Thoracic aorta (tissue), 2 donors: ENCODE data around the gene TMEM191C. TPM values are rescaled to one million over a fixed set of nuclear protein-coding genes. Genes with fewer than 3 reads are reported as not detected.
A peak's percentile ranks its signal among the peaks of the same experiment; 100 is the strongest.
"Not testable (repeated sequence)": the region's sequence is repeated elsewhere in the genome, so short reads cannot be mapped to it uniquely, and the experiment has no call there.

Experiments used
- ATAC-seq: fragments of 150-250 bp; one replicate; pipeline ENCODE4 v1.8.0; 2017; ENCODE audit warnings: low read depth; ENCODE audit not compliant: insufficient number of reproducible peaks, low FRiP score
- DNase-seq: peaks from one replicate; pipeline ENCODE4 v3.0.0-alpha.2; 2020; ENCODE audit warnings: low spot score
- H3K27ac ChIP-seq, 2 donors: fragments of 200-600 bp; sonication (generic); 1 replicate in 1 of 2; 2 replicates in 1 of 2; pipeline ENCODE4 v1.5.1; 2016; ENCODE audit warnings: mild to moderate bottlenecking in 2 of 2, moderate library complexity in 2 of 2
- H3K27me3 ChIP-seq: fragments of 200-600 bp; sonication (generic); replicated peaks from 2 replicates; pipeline ENCODE4 v1.6.0; 2016; ENCODE audit warnings: mild to moderate bottlenecking; ENCODE audit not compliant: insufficient read depth
- H3K36me3 ChIP-seq: fragments of 200-600 bp; sonication (generic); one replicate; pipeline ENCODE4 v1.5.1; 2016
- H3K4me1 ChIP-seq, 2 donors: fragments of 200-600 bp; sonication (generic); 1 replicate in 1 of 2; 2 replicates in 1 of 2; pipeline versions ENCODE4 v1.5.1 to v1.6.0; 2016; ENCODE audit warnings: low read depth in 2 of 2, mild to moderate bottlenecking in 1 of 2; ENCODE audit not compliant: control insufficient read depth in 1 of 2
- H3K4me3 ChIP-seq: fragments of 200-600 bp; sonication (generic); 2 replicates; pipeline ENCODE4 v1.5.1; 2016; ENCODE audit warnings: mild to moderate bottlenecking
- H3K9me3 ChIP-seq: fragments of 200-600 bp; sonication (generic); 2 replicates; pipeline ENCODE4 v1.5.1; 2016
- total RNA-seq, 2 donors: library from RNA; depleted of rRNA; stranded (reverse); fragments of >200 nt; gene quantifications; one replicate each; pipeline versions ENCODE4 v1.1.0 to v1.2.3, GENCODE V29; 2016
- TF ChIP-seq, protein P1 (sequence below): fragments of 200-600 bp; sonication (generic); IDR thresholded peaks from one replicate; pipeline ENCODE4 v1.5.1; 2019; ENCODE audit warnings: antibody characterized with exemption

Gene TMEM191C
- total RNA-seq, 2 donors from 2014 or later = 0.27 to 0.63 TPM

DNA sequence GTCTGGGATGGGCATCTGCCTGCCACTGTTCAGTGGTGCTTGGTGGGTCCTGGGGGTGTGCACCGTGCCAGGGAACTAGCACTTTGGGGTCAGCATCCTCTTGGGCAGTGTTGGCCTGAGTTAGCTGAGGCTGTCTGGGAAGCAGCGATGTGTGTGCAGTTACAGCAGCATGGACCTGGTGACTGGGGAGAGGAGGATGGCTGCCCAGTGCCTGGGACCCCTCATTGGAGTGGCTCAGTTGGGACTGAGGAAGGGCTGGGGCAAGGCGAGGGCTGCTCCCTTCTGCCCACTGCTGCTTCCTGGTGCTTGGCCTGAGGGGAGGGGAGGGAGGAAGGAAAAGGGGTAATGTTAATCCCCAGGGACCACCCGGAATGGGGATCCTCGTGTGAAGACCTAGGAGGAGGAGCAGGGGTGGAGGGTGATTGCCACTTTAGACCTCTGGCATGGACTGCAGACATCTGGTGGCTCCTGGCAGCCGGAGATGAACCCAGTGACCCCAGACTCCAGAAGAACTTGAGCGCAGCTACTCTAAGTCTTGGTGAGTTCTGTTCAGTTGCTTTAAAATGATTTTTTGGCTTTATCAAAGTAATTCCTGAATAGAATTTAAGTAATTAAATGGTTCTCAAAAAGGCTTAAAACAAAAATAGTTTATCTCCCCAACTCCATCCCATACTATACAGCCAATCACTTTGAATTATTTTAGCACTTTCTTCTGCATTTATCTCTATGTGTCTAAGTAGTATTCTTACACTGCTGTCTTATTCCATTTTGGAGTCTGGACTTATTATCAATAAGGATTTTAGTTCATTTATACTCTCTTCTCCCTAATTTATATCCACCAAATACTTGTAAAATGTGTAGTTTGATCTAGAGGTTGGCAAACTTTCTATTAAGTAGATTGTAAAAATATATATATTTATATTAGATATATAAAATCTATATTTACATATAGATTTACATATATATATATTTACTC, 15.4 kb upstream of the TMEM191C start:
- ATAC-seq = no peak
- no peak for DNase-seq
- H3K27ac ChIP-seq = no peak overlapping the region
- TF ChIP-seq, protein P1, sequence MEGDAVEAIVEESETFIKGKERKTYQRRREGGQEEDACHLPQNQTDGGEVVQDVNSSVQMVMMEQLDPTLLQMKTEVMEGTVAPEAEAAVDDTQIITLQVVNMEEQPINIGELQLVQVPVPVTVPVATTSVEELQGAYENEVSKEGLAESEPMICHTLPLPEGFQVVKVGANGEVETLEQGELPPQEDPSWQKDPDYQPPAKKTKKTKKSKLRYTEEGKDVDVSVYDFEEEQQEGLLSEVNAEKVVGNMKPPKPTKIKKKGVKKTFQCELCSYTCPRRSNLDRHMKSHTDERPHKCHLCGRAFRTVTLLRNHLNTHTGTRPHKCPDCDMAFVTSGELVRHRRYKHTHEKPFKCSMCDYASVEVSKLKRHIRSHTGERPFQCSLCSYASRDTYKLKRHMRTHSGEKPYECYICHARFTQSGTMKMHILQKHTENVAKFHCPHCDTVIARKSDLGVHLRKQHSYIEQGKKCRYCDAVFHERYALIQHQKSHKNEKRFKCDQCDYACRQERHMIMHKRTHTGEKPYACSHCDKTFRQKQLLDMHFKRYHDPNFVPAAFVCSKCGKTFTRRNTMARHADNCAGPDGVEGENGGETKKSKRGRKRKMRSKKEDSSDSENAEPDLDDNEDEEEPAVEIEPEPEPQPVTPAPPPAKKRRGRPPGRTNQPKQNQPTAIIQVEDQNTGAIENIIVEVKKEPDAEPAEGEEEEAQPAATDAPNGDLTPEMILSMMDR = no peak
- no peaks in the 10 kb centered on the region for H3K27me3 ChIP-seq
- H3K4me1 ChIP-seq = no peaks in the 10 kb centered on the region
- no peaks in the 10 kb centered on the region for H3K9me3 ChIP-seq
- no peak overlapping the region for H3K4me3 ChIP-seq
- H3K36me3 ChIP-seq = peaks cover 2% of the 10 kb centered on the region

DNA sequence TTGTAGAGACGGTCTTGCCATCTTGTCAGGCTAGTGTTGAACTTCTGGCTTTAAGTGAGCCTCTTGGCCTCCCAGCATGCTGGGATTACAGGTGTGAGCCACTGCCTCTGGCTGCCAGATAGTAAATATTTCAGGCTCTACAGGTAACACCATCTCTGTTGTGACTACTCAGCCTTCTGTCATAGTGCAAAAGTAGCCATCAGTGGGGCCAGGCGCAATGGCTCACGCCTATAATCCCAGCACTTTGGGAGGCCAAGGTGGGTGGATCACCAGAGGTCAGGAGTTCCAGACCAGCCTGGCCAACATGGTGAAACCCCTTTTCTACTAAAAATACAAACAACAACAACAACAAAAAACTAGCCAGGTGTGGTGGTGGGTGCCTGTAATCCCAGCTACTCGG, 14.5 kb upstream of the TMEM191C start:
- not testable (repeated sequence) for H3K4me3 ChIP-seq, H3K27me3 ChIP-seq, H3K27ac ChIP-seq, DNase-seq, H3K4me1 ChIP-seq, H3K9me3 ChIP-seq, H3K36me3 ChIP-seq, ATAC-seq

DNA sequence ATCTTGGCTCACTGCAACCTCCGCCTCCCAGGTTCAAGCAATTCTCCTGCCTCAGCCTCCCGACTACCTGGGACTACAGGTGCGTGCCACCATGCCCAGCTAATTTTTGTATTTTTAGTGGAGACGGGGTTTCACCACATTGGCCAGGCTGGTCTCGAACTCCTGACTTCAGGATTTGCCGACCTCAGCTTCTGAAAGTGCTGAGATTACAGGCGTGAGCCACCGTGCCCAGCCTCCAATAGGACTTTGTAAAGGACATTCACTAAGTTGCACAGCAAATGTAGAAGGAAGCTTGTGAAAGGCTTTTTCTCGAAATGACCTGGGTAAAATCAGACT, 12.2 kb upstream of the TMEM191C start:
- not testable (repeated sequence) for ATAC-seq, H3K36me3 ChIP-seq, H3K4me3 ChIP-seq, H3K9me3 ChIP-seq, H3K4me1 ChIP-seq, H3K27ac ChIP-seq, DNase-seq, H3K27me3 ChIP-seq

DNA sequence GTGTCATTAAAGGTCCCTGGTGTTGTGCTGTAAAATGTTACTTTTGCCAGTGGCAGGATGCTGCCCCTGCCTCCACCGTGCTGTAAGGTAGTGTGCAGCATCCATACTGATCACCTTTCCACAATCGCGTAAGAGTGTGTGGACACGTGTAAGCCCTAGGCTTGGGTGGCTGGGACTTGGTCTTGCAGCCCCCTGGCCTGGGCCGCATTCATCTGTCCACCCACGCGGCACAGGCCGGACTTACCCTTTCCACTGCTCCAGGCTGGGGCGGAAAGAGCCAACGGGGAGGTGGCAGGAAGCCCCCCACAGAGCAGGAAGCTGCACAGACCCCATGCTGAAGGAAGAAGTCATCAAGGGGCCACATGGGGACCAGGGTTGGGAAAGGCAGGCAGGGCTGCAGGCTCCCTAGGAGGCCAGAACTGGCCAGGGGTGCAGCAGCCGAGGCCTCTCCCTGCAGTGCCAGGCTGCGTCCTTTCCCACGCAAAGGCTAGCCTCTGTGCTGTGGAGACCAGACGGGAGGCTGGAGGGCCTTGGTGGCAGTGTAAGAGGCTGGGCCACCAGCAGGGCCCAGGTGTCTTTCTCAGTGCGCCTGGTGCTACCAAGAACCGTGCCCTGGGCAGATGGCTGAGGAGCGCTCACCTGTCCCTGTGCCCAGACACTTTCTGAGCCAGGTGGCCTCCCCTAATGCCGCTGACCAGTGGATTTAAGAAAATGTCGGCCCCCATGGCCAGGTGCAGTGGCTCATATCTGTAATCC, 11.7 kb upstream of the TMEM191C start:
- no peak for DNase-seq
- H3K36me3 ChIP-seq = no peaks in the 10 kb centered on the region
- H3K9me3 ChIP-seq = no peaks in the 10 kb centered on the region
- no peak overlapping the region for H3K4me3 ChIP-seq
- H3K4me1 ChIP-seq = no peaks in the 10 kb centered on the region
- ATAC-seq = no peak
- no peaks in the 10 kb centered on the region for H3K27me3 ChIP-seq
- TF ChIP-seq, protein P1 = no peak
- no peak overlapping the region for H3K27ac ChIP-seq

DNA sequence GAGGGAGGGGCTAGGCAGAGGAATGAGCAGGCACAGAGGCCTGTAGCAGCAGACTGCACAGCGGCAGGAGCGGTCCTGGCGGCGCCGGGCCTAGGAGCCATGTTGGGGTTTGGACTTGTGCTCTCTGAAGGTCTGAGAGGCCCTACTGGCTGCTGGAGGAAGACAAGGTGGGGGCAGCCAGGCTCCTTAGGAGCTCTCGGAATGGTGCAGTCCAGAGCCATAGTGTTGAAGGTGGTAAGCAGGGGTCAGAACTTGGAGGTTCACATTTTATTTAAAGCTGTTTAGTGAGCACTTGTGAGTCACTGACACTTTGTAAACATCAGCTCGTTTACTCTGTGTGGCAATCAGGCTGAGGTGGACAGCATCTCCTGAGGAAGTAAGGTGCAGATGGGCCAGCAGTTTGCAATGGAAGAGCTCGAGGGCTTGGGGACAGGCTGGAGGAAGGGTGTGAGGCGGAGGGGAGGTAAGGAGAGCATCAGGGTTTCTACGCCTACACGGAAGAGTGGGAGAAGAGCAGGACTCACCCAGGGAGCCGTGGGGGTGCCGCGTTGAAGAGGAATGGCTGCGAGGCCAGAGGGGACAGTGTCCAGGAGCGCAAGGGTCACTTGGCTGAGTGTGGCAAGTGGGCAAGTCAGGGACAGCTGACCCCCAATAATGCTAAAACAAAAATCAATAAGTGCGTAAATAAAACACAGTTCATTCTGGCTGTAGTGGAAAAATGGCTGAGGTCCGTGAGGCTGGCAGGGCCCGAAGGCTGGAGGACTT, 10.0 kb upstream of the TMEM191C start:
- no peak for ATAC-seq
- no peaks in the 10 kb centered on the region for H3K36me3 ChIP-seq
- no peak for DNase-seq
- H3K27me3 ChIP-seq = no peaks in the 10 kb centered on the region
- H3K4me3 ChIP-seq = no peak overlapping the region
- H3K9me3 ChIP-seq = no peaks in the 10 kb centered on the region
- TF ChIP-seq, protein P1 = no peak
- H3K4me1 ChIP-seq = no peaks in the 10 kb centered on the region
- H3K27ac ChIP-seq = no peak overlapping the region

DNA sequence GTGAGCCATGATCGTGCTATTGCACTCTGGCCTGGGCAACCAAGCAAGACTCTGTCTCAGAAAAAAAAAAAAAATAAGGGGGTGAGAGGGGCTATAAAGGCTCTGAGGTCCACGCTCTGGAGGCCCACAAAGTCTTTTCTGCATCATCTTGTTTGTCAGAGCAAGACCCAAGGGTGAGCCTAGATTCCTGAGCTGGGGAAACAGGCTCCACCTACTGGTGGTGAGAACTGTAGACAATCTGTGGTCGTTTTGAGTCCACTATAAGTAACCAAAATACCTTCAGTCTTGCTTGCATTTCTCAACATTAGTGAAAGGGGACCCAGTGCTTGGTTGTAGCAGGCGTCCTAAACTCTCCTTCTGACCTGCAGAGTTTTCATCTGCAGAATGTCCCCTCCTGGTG, 4.5 kb upstream of the TMEM191C start:
- not testable (repeated sequence) for H3K4me3 ChIP-seq, H3K36me3 ChIP-seq, H3K4me1 ChIP-seq, DNase-seq, ATAC-seq, H3K27ac ChIP-seq, H3K27me3 ChIP-seq, H3K9me3 ChIP-seq

DNA sequence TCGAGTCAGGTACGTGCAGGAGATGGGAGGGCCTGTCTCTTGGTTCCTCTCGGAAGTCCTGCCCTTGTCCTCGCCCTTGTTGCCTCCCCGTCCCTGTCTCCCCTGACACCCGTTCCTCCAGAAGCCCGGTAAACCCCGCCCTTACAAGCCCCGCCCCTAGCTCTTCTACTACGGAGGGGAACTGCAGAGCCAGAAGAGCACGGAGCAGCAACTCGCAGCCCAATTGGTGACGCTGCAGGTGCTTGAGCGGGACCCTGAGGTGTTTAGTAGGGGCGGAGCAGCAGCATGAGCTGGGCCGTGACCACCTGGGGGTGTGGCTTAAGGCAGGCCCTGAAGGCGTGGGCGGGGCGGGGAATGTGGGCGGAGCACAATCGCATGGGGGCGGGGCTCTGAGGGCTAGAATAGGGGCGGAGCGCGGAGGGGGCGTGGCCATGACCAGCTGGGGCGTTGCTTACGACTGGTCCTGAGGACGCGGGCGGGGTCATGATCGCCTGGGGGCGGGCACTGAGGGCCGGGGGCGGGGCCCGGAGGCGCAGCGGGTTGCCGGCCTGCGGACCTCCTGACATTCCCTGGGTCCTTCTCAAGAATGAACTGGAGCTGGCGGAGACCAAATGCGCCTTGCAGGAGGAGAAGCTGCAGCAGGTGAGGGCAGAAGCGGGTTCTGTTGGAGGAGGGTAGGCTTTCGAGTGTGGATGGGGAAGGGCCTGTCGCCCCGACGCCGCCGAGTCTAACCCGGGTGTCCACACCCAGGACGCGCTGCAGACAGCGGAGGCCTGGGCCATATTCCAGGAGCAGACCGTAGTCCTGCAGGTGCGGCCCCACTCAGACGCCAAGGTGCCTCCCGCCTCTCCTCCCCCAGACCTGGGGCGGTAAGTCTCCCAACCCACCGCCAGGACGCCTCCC, 1.3 kb downstream of the TMEM191C start:
- ATAC-seq (peak; percentile 67), DNase-seq (peak; percentile 45)
- peak overlapping the region; percentile 66 for H3K4me3 ChIP-seq
- not testable (repeated sequence) for H3K27ac ChIP-seq, H3K27me3 ChIP-seq, H3K4me1 ChIP-seq, H3K9me3 ChIP-seq, H3K36me3 ChIP-seq

DNA sequence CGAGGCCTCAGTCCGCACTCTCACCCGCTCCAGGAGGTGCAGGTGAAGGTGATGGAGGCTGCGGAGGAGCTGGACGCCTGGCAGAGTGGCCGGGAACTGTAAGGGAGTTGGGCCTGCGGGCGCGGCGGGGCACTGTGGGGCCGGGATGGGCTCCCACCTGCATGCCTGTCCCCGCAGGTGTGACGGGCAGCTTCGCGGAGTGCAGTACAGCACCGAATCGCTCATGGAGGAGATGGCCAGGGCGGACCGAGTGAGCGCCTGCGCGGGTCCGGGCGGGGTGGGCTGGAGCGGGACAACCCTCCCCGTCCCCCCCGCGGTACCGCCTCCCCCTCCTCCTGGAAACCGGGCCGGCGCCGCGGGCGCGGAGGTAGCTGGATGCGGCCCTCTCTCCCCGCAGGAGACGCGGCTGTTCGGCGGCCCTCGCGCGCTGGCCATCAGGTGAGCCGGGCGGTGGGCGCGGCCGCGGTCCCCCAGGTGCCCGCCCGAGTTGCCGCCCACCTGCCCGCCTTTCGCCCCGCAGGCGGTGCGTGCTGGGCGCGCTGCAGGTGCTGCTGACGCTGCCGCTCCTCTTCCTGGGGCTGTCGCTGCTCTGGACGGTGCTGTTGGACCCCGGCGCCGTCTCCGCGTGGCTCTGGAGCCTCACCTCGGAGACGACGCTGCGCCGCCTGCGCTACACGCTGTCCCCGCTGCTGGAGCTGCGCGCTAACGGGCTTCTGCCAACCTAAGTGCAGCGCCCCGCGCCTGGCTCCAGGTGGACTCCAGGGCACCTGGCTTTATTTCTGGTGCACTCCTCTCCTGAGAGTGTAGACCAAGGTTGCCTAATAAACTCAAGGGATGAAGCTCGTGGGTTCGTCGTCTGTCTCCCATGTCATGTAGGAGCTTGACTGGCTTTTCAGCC, 2.2 kb downstream of the TMEM191C start:
- ATAC-seq = peak; percentile 23

More for the DNA sequence above, 2.2 kb downstream of the TMEM191C start:
- not testable (repeated sequence) for H3K36me3 ChIP-seq, H3K4me3 ChIP-seq, H3K27ac ChIP-seq, H3K27me3 ChIP-seq, DNase-seq, H3K4me1 ChIP-seq, H3K9me3 ChIP-seq
